Measurements from ENCODE around the gene RIOK1.
"Not testable (repeated sequence)": the region's sequence is repeated elsewhere in the genome, so short reads cannot be mapped to it uniquely, and the experiment has no call there.

RIOK1 gene

GRCh38 chr6:7449018-7449417, 59.4 kb downstream of the RIOK1 start:
- no peak overlapping the region for H3K27ac ChIP-seq (ENCODE audit: low read depth, low read length)
- peaks cover 0 to 4% (median 0%) of the 10 kb centered on the region in 5 donors for H3K27me3 ChIP-seq (ENCODE audit: control insufficient read depth in 5 of 5, insufficient read depth in 4 of 5, low read length in 5 of 5)
- H3K9me3 ChIP-seq (ENCODE audit: control insufficient read depth in 5 of 5, low read length in 5 of 5), result no peaks in the 10 kb centered on the region
- H3K9ac ChIP-seq (ENCODE audit: low read length in 5 of 5), result no peak overlapping the region
- H3K4me3 ChIP-seq (ENCODE audit: low read depth in 1 of 5, low read length in 5 of 5), result no peak overlapping the region
- peaks cover 0 to 2% (median 0%) of the 10 kb centered on the region in 5 donors for H3K4me1 ChIP-seq (ENCODE audit: control insufficient read depth in 5 of 5, insufficient read depth in 5 of 5, low read length in 5 of 5)
- no peaks in the 10 kb centered on the region for H3K36me3 ChIP-seq (ENCODE audit: control insufficient read depth in 5 of 5, insufficient read depth in 5 of 5, low read length in 5 of 5)

- Histone ChIP-seq H3K27ac (ENCODE audit: low read depth, low read length) (no peak overlapping the region), H3K9ac (ENCODE audit: low read length in 5 of 5) (no peak overlapping the region), H3K9me3 (ENCODE audit: control insufficient read depth in 5 of 5, low read length in 5 of 5) (peaks cover 0 to 2% (median 0%) of the 10 kb centered on the region in 5 donors), H3K4me3 (ENCODE audit: low read depth in 1 of 5, low read length in 5 of 5) (no peak overlapping the region), H3K36me3 (ENCODE audit: control insufficient read depth in 5 of 5, insufficient read depth in 5 of 5, low read length in 5 of 5) (no peaks in the 10 kb centered on the region), H3K27me3 (ENCODE audit: control insufficient read depth in 5 of 5, insufficient read depth in 4 of 5, low read length in 5 of 5) (no peaks in the 10 kb centered on the region), H3K4me1 (ENCODE audit: control insufficient read depth in 5 of 5, insufficient read depth in 5 of 5, low read length in 5 of 5) (no peaks in the 10 kb centered on the region)
These were observed 61.7 kb downstream of the RIOK1 start for GRCh38 chr6:7451326-7451725.

GRCh38 chr6:7452898-7453297, 63.3 kb downstream of the RIOK1 start:
- Histone ChIP-seq H3K9ac (ENCODE audit: low read length in 5 of 5) (no peak overlapping the region), H3K27ac (ENCODE audit: low read depth, low read length) (no peak overlapping the region)

GRCh38 chr6:7454696-7455358, 65.2 kb downstream of the RIOK1 start:
- H3K4me1 ChIP-seq (ENCODE audit: control insufficient read depth in 5 of 5, insufficient read depth in 5 of 5, low read length in 5 of 5), result no peaks in the 10 kb centered on the region
- no peaks in the 10 kb centered on the region for H3K27me3 ChIP-seq (ENCODE audit: control insufficient read depth in 5 of 5, insufficient read depth in 4 of 5, low read length in 5 of 5)
- H3K9ac ChIP-seq (ENCODE audit: low read length in 5 of 5), result no peak overlapping the region
- peaks cover 0 to 2% (median 0%) of the 10 kb centered on the region in 5 donors for H3K9me3 ChIP-seq (ENCODE audit: control insufficient read depth in 5 of 5, low read length in 5 of 5)
- H3K36me3 ChIP-seq (ENCODE audit: control insufficient read depth in 5 of 5, insufficient read depth in 5 of 5, low read length in 5 of 5), result no peaks in the 10 kb centered on the region
- H3K4me3 ChIP-seq (ENCODE audit: low read depth in 1 of 5, low read length in 5 of 5), result no peak overlapping the region
- H3K27ac ChIP-seq (ENCODE audit: low read depth, low read length), result no peak overlapping the region

More at GRCh38 chr6:7452898-7453297, 63.3 kb downstream of the RIOK1 start:
- Histone ChIP-seq H3K4me1 (ENCODE audit: control insufficient read depth in 5 of 5, insufficient read depth in 5 of 5, low read length in 5 of 5) (no peaks in the 10 kb centered on the region), H3K36me3 (ENCODE audit: control insufficient read depth in 5 of 5, insufficient read depth in 5 of 5, low read length in 5 of 5) (no peaks in the 10 kb centered on the region), H3K4me3 (ENCODE audit: low read depth in 1 of 5, low read length in 5 of 5) (no peak overlapping the region), H3K27me3 (ENCODE audit: control insufficient read depth in 5 of 5, insufficient read depth in 4 of 5, low read length in 5 of 5) (no peaks in the 10 kb centered on the region), H3K9me3 (ENCODE audit: control insufficient read depth in 5 of 5, low read length in 5 of 5) (peaks cover 0 to 2% (median 0%) of the 10 kb centered on the region in 5 donors)

GRCh38 chr6:7456302-7456701, 66.7 kb downstream of the RIOK1 start:
- not testable (repeated sequence) for H3K4me1 ChIP-seq (ENCODE audit: control insufficient read depth in 5 of 5, insufficient read depth in 5 of 5, low read length in 5 of 5); H3K36me3 ChIP-seq (ENCODE audit: control insufficient read depth in 5 of 5, insufficient read depth in 5 of 5, low read length in 5 of 5); H3K4me3 ChIP-seq (ENCODE audit: low read depth in 1 of 5, low read length in 5 of 5); H3K9ac ChIP-seq (ENCODE audit: low read length in 5 of 5); H3K9me3 ChIP-seq (ENCODE audit: control insufficient read depth in 5 of 5, low read length in 5 of 5); H3K27me3 ChIP-seq (ENCODE audit: control insufficient read depth in 5 of 5, insufficient read depth in 4 of 5, low read length in 5 of 5); H3K27ac ChIP-seq (ENCODE audit: low read depth, low read length)

GRCh38 chr6:7461416-7461815, 71.8 kb downstream of the RIOK1 start:
- no peak overlapping the region for H3K27ac ChIP-seq (ENCODE audit: low read depth, low read length)
- peaks cover 0 to 10% (median 0%) of the 10 kb centered on the region in 5 donors for H3K4me1 ChIP-seq (ENCODE audit: control insufficient read depth in 5 of 5, insufficient read depth in 5 of 5, low read length in 5 of 5)
- H3K9ac ChIP-seq (ENCODE audit: low read length in 5 of 5), result no peak overlapping the region
- no peaks in the 10 kb centered on the region for H3K27me3 ChIP-seq (ENCODE audit: control insufficient read depth in 5 of 5, insufficient read depth in 4 of 5, low read length in 5 of 5)
- no peaks in the 10 kb centered on the region for H3K36me3 ChIP-seq (ENCODE audit: control insufficient read depth in 5 of 5, insufficient read depth in 5 of 5, low read length in 5 of 5)
- H3K9me3 ChIP-seq (ENCODE audit: control insufficient read depth in 5 of 5, low read length in 5 of 5), result no peaks in the 10 kb centered on the region
- H3K4me3 ChIP-seq (ENCODE audit: low read depth in 1 of 5, low read length in 5 of 5), result no peak overlapping the region

GRCh38 chr6:7463785-7464184, 74.2 kb downstream of the RIOK1 start:
- H3K27me3 ChIP-seq (ENCODE audit: control insufficient read depth in 5 of 5, insufficient read depth in 4 of 5, low read length in 5 of 5), result no peaks in the 10 kb centered on the region
- no peaks in the 10 kb centered on the region for H3K36me3 ChIP-seq (ENCODE audit: control insufficient read depth in 5 of 5, insufficient read depth in 5 of 5, low read length in 5 of 5)
- no peak overlapping the region for H3K27ac ChIP-seq (ENCODE audit: low read depth, low read length)
- H3K4me3 ChIP-seq (ENCODE audit: low read depth in 1 of 5, low read length in 5 of 5), result no peak overlapping the region
- H3K9me3 ChIP-seq (ENCODE audit: control insufficient read depth in 5 of 5, low read length in 5 of 5), result no peaks in the 10 kb centered on the region
- peaks cover 3 to 20% (median 8%) of the 10 kb centered on the region in 5 donors for H3K4me1 ChIP-seq (ENCODE audit: control insufficient read depth in 5 of 5, insufficient read depth in 5 of 5, low read length in 5 of 5)
- no peak overlapping the region for H3K9ac ChIP-seq (ENCODE audit: low read length in 5 of 5)

- no peak overlapping the region for H3K27ac ChIP-seq (ENCODE audit: low read depth, low read length)
- H3K4me3 ChIP-seq (ENCODE audit: low read depth in 1 of 5, low read length in 5 of 5), result no peak overlapping the region
- H3K36me3 ChIP-seq (ENCODE audit: control insufficient read depth in 5 of 5, insufficient read depth in 5 of 5, low read length in 5 of 5), result no peaks in the 10 kb centered on the region
- H3K4me1 ChIP-seq (ENCODE audit: control insufficient read depth in 5 of 5, insufficient read depth in 5 of 5, low read length in 5 of 5), result peaks cover 3 to 24% (median 8%) of the 10 kb centered on the region in 5 donors
- no peaks in the 10 kb centered on the region for H3K27me3 ChIP-seq (ENCODE audit: control insufficient read depth in 5 of 5, insufficient read depth in 4 of 5, low read length in 5 of 5)
- no peaks in the 10 kb centered on the region for H3K9me3 ChIP-seq (ENCODE audit: control insufficient read depth in 5 of 5, low read length in 5 of 5)
- no peak overlapping the region for H3K9ac ChIP-seq (ENCODE audit: low read length in 5 of 5)
These were observed 77.6 kb downstream of the RIOK1 start for GRCh38 chr6:7467007-7467897.
